Measurements from ENCODE around the gene KLHL17.

KLHL17 gene

DNA sequence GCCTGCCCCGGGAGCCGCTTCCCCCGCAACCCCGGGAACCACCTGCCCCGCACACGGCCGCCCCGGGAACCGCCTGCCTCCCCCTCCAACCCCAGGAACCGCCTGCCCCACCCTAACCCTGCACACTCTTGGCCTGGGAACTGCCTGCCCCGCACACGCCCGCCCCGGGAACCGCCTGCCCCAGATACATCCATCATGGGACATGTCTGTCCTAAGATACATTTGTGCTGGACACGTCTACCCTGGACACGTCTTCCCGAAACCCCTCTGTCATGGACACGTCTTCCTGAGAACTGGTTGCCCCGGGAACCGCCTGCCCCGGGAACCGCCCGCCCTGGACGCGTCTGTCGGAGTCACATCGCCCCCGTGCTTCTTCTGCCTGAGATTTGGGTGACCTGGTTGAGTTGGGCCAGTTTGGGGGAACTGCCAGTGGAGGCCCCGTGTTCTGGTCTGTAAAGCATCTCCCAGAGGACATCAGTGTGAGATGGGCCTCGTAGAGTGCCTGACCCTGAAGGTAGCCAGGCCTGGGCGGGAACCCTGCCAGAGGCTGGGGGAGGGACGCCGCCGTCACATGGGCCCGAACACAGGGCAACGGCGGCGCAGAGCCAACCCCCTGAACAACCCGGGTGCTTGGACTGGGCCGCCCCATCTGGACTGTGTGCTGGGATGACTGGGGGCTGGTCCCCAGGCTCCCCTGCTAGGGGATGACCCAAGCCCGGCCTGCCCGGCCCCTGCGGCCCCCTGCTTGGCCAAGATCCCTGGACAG lies 17.9 kb downstream of the KLHL17 start:
- Histone ChIP-seq H3K4me3 (replicated peaks; ENCODE audit: insufficient read depth, low read length) (no peak overlapping the region), H3K27me3 (ENCODE audit: insufficient read depth, poor library complexity, severe bottlenecking) (peaks cover 25% of the 10 kb centered on the region), H3K27ac (replicated peaks) (no peak overlapping the region)
- DNase-seq (ENCODE audit: low read depth in 1 of 2, low spot score in 1 of 2) = no peak
- TF ChIP-seq POLR2AphosphoS5 (IDR thresholded peaks at IDR 0.05; ENCODE audit: low read depth) (no peak), SPI1 (IDR thresholded peaks at IDR 0.05; ENCODE audit: borderline replicate concordance, low read depth) (no peak), GABPA (IDR thresholded peaks at IDR 0.05; ENCODE audit: low read depth) (no peak)
- TF ChIP-seq, protein P1, sequence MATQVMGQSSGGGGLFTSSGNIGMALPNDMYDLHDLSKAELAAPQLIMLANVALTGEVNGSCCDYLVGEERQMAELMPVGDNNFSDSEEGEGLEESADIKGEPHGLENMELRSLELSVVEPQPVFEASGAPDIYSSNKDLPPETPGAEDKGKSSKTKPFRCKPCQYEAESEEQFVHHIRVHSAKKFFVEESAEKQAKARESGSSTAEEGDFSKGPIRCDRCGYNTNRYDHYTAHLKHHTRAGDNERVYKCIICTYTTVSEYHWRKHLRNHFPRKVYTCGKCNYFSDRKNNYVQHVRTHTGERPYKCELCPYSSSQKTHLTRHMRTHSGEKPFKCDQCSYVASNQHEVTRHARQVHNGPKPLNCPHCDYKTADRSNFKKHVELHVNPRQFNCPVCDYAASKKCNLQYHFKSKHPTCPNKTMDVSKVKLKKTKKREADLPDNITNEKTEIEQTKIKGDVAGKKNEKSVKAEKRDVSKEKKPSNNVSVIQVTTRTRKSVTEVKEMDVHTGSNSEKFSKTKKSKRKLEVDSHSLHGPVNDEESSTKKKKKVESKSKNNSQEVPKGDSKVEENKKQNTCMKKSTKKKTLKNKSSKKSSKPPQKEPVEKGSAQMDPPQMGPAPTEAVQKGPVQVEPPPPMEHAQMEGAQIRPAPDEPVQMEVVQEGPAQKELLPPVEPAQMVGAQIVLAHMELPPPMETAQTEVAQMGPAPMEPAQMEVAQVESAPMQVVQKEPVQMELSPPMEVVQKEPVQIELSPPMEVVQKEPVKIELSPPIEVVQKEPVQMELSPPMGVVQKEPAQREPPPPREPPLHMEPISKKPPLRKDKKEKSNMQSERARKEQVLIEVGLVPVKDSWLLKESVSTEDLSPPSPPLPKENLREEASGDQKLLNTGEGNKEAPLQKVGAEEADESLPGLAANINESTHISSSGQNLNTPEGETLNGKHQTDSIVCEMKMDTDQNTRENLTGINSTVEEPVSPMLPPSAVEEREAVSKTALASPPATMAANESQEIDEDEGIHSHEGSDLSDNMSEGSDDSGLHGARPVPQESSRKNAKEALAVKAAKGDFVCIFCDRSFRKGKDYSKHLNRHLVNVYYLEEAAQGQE (IDR thresholded peaks at IDR 0.05; ENCODE audit: insufficient replicate concordance, low read depth) = no peak
- TF ChIP-seq, protein P2, sequence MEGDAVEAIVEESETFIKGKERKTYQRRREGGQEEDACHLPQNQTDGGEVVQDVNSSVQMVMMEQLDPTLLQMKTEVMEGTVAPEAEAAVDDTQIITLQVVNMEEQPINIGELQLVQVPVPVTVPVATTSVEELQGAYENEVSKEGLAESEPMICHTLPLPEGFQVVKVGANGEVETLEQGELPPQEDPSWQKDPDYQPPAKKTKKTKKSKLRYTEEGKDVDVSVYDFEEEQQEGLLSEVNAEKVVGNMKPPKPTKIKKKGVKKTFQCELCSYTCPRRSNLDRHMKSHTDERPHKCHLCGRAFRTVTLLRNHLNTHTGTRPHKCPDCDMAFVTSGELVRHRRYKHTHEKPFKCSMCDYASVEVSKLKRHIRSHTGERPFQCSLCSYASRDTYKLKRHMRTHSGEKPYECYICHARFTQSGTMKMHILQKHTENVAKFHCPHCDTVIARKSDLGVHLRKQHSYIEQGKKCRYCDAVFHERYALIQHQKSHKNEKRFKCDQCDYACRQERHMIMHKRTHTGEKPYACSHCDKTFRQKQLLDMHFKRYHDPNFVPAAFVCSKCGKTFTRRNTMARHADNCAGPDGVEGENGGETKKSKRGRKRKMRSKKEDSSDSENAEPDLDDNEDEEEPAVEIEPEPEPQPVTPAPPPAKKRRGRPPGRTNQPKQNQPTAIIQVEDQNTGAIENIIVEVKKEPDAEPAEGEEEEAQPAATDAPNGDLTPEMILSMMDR (IDR thresholded peaks at IDR 0.05; ENCODE audit: insufficient read depth, low read length) = no peak

DNA sequence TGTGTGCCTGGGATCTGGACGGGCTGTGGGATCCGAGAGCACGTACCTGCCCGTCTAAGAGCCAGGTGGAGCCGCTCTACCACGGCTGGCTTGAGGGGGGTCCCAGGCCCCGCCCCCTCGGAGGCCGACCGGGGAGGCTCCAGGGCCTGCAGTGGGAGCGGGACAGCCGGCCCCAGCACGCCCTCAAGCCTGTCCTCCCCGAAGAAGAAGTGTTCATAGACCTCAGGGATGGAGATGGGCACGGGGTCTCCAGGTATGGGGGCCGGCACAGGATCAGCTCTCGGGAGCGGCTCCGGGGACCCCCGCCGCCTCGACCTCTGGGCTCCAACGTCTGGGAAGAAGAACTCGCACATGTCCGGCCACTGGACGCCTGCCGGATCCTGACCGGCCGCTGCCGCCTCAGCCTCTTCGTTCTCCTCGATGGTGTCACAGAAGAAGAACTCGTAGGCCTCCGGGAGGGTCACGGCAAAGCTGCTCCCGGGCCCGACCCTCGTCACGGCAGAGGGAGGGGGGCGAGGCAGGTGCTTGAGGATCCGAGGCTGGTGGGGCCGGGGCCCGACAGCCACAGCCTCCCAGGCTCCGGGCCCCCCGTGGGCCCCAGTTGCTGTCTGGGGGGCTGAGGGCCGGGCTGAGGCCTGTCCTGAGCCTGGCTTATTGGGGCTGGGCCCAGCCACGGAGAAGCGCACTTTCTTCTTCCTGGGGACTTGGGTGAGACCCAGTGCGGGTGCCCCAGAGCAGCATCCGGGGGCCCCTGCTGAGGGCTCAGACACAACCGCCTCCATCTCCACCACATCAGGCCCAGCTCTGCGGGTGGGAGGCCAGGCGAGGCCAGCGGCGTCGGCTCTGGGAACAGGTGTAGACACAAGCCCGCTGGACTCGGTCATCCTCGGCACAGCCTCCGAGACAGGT lies 18.7 kb downstream of the KLHL17 start:
- Histone ChIP-seq H3K27ac (replicated peaks) (no peak overlapping the region), H3K27me3 (ENCODE audit: insufficient read depth, poor library complexity, severe bottlenecking) (peaks cover 30% of the 10 kb centered on the region), H3K4me3 (replicated peaks; ENCODE audit: insufficient read depth, low read length) (no peak overlapping the region)
- no peak for DNase-seq (ENCODE audit: low read depth in 1 of 2, low spot score in 1 of 2)
- TF ChIP-seq SPI1 (IDR thresholded peaks at IDR 0.05; ENCODE audit: borderline replicate concordance, low read depth) = no peak
- TF ChIP-seq POLR2AphosphoS5 (IDR thresholded peaks at IDR 0.05; ENCODE audit: low read depth) = no peak
- TF ChIP-seq, protein P1 (IDR thresholded peaks at IDR 0.05; ENCODE audit: insufficient replicate concordance, low read depth) = no peak
- TF ChIP-seq, protein P2 (IDR thresholded peaks at IDR 0.05; ENCODE audit: insufficient read depth, low read length) = no peak
- TF ChIP-seq GABPA (IDR thresholded peaks at IDR 0.05; ENCODE audit: low read depth) = no peak

DNA sequence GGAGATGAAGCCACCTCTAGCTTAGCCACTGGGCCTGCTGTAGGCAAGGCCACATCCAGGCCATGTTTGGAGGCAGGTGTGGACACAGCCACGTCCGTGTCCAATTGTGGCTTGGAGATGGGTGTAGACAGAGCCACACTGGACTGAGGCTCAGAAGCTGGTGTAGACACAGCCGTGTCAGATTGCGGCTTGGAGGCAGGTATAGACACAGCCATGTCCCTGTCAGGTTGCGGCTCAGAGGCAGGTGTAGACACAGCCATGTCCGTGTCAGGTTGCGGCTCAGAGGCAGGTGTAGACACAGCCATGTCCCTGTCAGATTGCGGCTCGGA lies 19.3 kb downstream of the KLHL17 start:
- Histone ChIP-seq H3K27me3 (ENCODE audit: insufficient read depth, poor library complexity, severe bottlenecking) (peaks cover 33% of the 10 kb centered on the region), H3K4me3 (replicated peaks; ENCODE audit: insufficient read depth, low read length) (no peak overlapping the region), H3K27ac (replicated peaks) (no peak overlapping the region)
- TF ChIP-seq POLR2AphosphoS5 (IDR thresholded peaks at IDR 0.05; ENCODE audit: low read depth) (no peak), SPI1 (IDR thresholded peaks at IDR 0.05; ENCODE audit: borderline replicate concordance, low read depth) (no peak), GABPA (IDR thresholded peaks at IDR 0.05; ENCODE audit: low read depth) (no peak)
- TF ChIP-seq, protein P2 (IDR thresholded peaks at IDR 0.05; ENCODE audit: insufficient read depth, low read length) = no peak
- TF ChIP-seq, protein P1 (IDR thresholded peaks at IDR 0.05; ENCODE audit: insufficient replicate concordance, low read depth) = no peak
- no peak for DNase-seq (ENCODE audit: low read depth in 1 of 2, low spot score in 1 of 2)

Measured in HL-60 (cell line).